GM12892 (cell line): ENCODE results near the gene PTPRN2.

Experiments
- DNase-seq: peaks from one replicate; pipeline ENCODE4 v3.0.0; 2011; ENCODE audit not compliant: insufficient read length
- FAIRE-seq: peaks from 2 replicates; lab custom pipeline; 2011; peaks lifted over from hg19 to GRCh38; lab: Jason Lieb, UNC
- POLR2A ChIP-seq: IDR thresholded peaks from 2 replicates; pipeline ENCODE4 v1.6.1; 2011; ENCODE audit warnings: low read depth, low read length, control low read depth
- POLR2AphosphoS5 ChIP-seq: IDR thresholded peaks from 2 replicates; pipeline ENCODE4 v1.6.1; 2011; ENCODE audit warnings: low read depth, low read length, control low read depth
- TAF1 ChIP-seq: IDR thresholded peaks from 2 replicates; pipeline ENCODE4 v1.6.1; 2011; ENCODE audit warnings: low read depth, mild to moderate bottlenecking, control low read depth, low read length, borderline replicate concordance

PTPRN2 gene

DNA sequence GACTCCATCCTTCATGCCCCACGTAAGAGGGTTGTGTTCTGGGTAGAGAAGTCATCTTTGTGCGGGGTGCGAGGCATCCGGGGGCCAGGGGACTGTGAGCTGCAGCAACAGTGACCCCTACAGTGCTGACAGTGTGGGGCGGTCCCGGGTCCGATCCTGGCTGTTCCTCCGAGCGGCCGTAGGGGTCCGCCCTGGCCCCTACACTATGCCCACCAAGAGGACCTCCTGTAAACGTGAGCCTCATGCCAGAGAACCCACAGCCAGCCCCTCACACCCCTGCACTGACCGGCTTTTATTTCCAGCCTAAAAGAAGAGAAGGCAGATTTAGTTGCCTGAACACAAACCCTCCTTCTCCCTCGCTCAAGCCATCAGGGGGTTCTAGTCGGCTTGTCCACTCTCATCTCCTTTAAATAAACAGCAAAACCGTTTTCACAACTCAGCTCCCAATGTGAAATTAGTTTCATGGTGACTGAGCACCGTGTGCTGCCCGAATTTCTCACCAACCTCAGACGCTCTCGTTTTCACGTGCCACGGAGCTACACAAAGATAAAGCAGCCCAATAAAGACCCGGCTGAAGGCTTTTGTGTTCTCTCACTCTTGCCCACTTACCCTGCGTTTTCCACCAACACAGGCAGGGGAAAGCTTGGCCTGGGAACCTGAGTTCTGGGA is 588.6 kb downstream of the PTPRN2 start:
- FAIRE-seq (no peak), DNase-seq (no peak)

DNA sequence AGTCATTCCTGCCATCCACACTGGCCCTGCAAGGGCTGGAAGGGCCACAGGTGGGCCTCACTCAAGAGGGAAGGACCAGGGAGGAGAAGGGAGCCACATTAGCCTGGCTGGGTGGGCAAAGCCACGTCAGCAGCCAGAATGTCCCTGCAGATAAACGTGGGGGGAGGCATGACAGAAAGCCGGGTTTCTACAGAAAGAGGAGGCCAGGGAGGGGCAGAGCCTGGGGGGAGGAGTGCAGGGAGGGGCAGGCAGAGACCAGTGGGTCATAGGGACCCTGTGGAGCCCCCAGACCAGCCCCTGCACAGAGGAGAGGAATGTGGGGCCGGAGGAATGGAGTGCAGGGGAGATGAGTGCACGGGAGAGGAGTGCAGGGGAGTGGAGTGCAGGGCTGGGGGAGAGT is 590.2 kb downstream of the PTPRN2 start:
- FAIRE-seq (no peak), DNase-seq (no peak)

More for the DNA sequence above, 588.6 kb downstream of the PTPRN2 start:
- TF ChIP-seq POLR2AphosphoS5: no peak
- TF ChIP-seq TAF1: no peak
- no peak for TF ChIP-seq POLR2A

DNA sequence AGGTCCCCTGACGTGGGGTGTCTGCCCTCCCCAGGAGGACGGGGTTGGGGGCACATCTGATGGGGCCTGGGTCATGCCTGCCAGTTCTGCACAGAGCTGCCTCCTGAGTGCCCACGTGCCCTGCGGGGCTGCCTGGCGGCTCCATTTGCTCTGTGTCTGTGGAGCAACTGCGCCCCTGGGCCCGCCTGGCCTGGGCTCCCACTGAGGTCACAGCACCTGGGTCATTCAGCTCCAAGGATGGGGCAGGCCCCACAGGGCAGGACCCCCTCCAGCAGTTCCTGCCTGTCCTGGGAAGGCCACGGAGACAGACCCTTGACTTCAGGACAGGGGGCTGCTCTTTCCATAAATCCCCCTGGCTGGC is 590.6 kb downstream of the PTPRN2 start:
- no peak for FAIRE-seq
- TF ChIP-seq POLR2AphosphoS5 (no peak), POLR2A (no peak), TAF1 (no peak)
- DNase-seq: no peak

More for the DNA sequence above, 590.2 kb downstream of the PTPRN2 start:
- no peak for TF ChIP-seq POLR2AphosphoS5
- TF ChIP-seq POLR2A: no peak
- TF ChIP-seq TAF1: no peak

DNA sequence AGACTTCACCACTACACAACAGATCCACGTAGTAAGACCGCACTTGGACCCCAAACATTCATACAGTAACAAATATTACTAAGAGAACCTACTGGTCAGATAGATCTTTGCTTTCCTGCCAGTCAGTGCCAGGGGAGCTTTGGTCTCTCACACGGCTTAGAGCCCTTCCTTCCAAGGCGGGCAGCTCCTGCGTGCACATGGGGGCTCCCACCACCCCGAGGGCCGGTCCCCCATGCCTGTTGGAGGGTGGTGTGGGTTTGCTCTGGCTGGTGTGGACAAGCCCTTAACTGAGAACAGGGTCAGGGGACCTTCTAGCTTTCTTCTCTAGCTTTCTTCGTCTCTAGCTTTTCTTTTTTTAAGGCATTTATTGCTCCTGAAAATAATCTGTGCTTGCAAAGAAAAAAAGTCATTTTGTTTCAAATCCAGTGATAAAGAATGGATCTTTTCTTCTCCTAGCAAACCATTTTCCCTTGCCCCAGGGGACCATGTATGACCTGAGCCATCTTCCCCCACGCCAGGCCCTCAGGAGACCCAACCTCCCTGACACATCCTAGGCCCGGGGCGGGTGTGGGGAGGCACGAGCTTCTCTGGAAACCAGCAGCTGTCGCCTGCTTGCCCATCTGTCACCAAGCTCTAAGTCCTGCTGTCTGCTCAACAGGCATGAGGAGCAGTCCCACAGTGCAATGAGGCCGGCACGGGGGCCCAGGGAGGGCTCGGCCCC is 591.1 kb downstream of the PTPRN2 start:
- TF ChIP-seq TAF1: no peak
- TF ChIP-seq POLR2A: no peak
- no peak for TF ChIP-seq POLR2AphosphoS5
- no peak for DNase-seq
- no peak for FAIRE-seq

DNA sequence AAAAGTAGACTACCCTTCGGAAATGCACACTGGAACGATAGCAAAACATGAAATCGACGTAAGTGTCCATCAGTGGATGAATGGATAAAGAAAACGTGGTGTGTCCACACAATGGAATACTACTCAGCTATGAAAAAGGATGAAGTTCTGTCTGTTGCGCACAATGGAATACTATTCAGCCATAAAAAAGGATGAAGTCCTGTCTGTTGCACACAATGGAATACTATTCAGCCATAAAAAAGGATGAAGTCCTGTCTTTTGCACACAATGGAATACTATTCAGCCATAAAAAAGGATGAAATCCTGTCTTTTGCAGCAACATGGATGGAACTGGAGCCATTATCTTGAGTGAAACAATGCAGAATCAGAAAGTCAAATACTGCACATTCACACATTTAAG is 591.8 kb downstream of the PTPRN2 start:
- TF ChIP-seq POLR2A (no peak), POLR2AphosphoS5 (no peak), TAF1 (no peak)
- DNase-seq (no peak), FAIRE-seq (no peak)

DNA sequence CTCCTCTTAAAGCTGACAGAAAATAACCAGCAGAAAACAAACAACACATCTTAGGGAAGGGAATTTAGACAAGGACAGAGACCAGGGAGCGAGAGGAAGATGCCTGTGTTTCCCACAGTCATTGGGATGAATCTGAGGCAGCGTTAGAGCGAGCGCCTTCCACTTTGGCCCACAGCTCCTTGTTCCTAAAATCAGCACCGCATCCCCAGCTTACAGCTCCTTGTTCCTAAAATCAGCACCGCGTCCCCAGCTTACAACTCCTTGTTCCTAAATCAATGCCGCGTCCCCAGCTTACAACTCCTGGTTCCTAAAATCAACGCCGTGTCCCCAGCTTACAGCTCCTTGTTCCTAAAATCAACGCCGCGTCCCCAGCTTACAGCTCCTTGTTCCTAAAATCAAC is 593.3 kb downstream of the PTPRN2 start:
- TF ChIP-seq POLR2A (no peak), TAF1 (no peak), POLR2AphosphoS5 (no peak)
- no peak for FAIRE-seq
- no peak for DNase-seq

DNA sequence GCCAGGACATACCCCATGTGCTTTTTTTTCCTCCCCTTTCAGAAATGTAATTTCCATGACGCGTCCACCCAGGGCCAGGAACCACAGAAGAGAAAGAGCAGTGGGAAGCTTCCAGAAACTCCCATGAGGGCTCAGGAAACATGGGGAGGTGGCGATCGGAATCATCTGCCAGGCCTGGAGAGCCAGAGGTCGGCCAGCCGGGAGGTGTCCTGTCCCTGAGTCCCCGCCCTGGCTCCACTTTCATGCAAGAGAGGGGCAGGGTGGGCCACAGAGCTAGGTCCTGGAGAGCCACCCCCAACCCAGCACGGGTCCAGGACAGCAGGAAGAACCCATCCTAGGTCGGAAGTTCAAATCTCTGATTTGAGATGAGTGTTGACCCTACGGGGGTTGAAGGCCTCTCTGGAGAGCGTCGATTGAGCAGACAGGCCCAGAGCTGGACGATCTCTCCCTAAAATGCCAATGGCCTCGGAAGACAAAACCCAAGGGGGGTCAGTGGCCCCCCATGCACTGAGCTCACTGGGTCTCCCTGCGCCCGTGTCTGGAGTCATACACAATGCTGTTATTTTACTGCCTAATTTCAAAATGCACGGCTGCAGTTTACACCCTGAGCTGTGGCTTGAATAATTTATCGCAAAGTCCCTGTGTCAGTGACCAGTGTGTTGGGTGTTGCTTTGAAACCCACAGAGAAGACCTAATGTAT is 594.1 kb downstream of the PTPRN2 start:
- DNase-seq: no peak
- TF ChIP-seq POLR2AphosphoS5 (no peak), POLR2A (no peak), TAF1 (no peak)
- no peak for FAIRE-seq

DNA sequence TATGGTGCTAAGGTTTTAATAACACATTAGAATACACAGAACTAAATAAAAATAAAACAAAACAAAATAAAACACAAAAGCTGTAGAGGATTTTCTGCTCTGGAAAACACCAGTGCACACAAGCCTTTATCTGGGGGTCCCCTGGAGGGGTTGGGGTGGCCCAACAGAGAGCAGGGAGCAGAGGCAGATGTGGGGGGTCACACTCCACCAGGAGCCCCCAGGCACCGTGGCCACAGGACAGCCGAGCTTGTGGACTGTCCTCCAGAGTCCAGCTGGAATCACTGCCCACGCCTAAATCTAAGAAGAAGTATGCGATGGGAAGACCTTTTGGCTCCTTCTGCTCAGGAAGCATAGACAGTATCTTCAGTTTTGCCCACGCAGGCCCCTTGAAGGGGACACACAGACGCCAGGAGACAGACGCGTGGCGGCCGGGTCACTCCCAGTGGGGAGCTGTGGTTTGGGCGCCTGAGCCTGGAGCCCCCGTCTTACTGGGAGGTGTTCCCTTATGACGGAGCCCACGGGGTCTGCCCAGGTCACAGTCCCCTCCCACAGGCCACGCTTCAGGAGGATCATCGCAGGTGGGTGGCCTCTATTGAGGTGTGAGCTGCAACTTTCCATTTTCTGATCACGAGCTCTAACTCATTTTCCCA is 595.0 kb downstream of the PTPRN2 start:
- no peak for DNase-seq
- TF ChIP-seq TAF1 (no peak), POLR2A (no peak), POLR2AphosphoS5 (no peak)
- FAIRE-seq: no peak

DNA sequence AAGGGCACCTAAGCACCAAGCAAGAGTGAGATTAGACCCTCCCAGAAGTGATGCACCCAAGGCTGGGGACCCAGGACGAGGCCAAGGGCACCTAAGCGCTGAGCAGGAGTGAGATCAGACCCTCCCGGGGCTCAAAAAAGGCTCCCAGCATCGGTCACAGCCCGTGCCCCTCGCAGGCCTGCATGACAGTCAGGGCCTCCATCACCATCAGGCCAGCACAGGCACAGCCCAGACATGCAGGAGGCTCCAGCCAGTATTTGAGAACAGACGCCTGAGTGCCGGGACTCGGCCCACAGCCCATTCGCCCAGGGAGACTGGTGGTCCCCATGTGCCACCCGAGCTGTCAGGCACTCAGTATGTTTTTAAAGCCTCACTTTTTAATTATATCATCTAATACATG is 595.9 kb downstream of the PTPRN2 start:
- DNase-seq (no peak), FAIRE-seq (no peak)
- no peak for TF ChIP-seq POLR2AphosphoS5
- TF ChIP-seq TAF1: no peak
- no peak for TF ChIP-seq POLR2A

DNA sequence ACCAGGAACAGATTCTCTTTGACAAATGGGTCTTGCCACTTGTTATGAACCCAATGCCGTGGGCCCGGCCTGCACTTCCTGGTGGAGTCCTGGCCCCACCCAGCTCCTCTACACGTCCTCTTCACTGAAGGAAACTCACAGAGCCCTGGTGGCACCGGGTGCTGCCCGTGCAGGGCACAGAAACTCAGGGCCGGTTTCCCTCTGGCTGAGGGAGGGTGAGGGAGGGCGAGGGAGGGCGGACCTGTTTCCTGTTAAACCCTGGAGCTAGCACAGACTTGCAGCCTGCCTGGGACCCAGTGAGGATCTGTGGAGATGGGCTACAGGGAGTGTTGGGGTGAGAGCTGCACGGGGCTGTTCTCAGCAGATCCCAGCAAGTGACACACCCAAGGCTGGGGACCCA is 596.3 kb downstream of the PTPRN2 start:
- TF ChIP-seq TAF1 (no peak), POLR2A (no peak), POLR2AphosphoS5 (no peak)
- no peak for FAIRE-seq
- DNase-seq: no peak

DNA sequence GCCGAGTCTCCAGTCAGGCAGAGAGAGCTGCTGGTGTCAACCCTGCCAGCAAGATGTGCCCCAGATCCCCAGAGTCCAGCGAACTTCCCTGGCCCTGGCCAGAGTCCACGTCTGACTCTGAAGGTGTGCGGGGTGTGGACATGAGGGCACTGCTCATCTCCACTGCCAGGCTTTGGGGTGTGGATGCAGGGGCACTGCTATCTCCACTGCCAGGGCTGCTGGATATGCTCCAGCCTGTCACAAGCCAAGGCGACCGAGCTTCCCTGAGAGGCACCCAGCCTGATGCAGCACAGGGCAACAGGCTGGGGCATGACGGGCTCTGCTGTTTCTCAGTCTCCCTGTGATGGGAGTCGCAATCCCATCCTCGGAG is 596.8 kb downstream of the PTPRN2 start:
- no peak for DNase-seq
- TF ChIP-seq POLR2AphosphoS5 (no peak), POLR2A (no peak), TAF1 (no peak)
- FAIRE-seq: no peak
